H1 (cell line): ENCODE results near the gene PRRT2. TPM values are rescaled to one million over a fixed set of nuclear protein-coding genes. Genes with fewer than 3 reads are reported as not detected.

Experiments
- CHD2 ChIP-seq: IDR thresholded peaks from 2 replicates; pipeline ENCODE4 v1.6.1; 2012; ENCODE audit warnings: low read length, improper control_type of control experiment
- CHD7 ChIP-seq: fragments of 300-600 bp; sonication (generic); IDR thresholded peaks from 2 replicates; pipeline ENCODE4 v1.7.1; 2012; ENCODE audit warnings: low read length, moderate library complexity, mild to moderate bottlenecking, inconsistent platforms; ENCODE audit not compliant: insufficient replicate concordance
- JUN ChIP-seq: IDR thresholded peaks from 2 replicates; pipeline ENCODE4 v1.6.1; 2011; ENCODE audit warnings: low read depth, mild to moderate bottlenecking, improper control_type of control experiment, low read length
- JUND ChIP-seq: IDR thresholded peaks from 2 replicates; pipeline ENCODE4 v1.6.1; 2011; ENCODE audit warnings: mild to moderate bottlenecking, improper control_type of control experiment, low read length
- PHF8 ChIP-seq: fragments of 200-600 bp; sonication (generic); conservative IDR thresholded peaks from 2 replicates; pipeline ENCODE4 v1.7.1; 2012; ENCODE audit warnings: low read depth, mild to moderate bottlenecking, inconsistent platforms, low read length, moderate library complexity
- POLR2A ChIP-seq, 2 experiments: IDR thresholded peaks; 1 replicate in 1 of 2; 2 replicates in 1 of 2; pipeline ENCODE4 v1.6.1; 2011; ENCODE audit warnings: low read depth in 2 of 2, low read length in 2 of 2, mild to moderate bottlenecking in 2 of 2; ENCODE audit errors: control extremely low read depth in 1 of 2
- RBBP5 ChIP-seq: IDR thresholded peaks from 2 replicates; pipeline ENCODE4 v1.7.1; 2012; ENCODE audit warnings: low read depth, mild to moderate bottlenecking, inconsistent platforms, low read length, moderate library complexity, borderline replicate concordance
- SIRT6 ChIP-seq: IDR thresholded peaks from one replicate; pipeline ENCODE4 v1.7.1; 2012; ENCODE audit warnings: low read length, inconsistent platforms
- SIX5 ChIP-seq: IDR thresholded peaks from 2 replicates; pipeline ENCODE4 v1.6.1; 2011; ENCODE audit warnings: mild to moderate bottlenecking, low read depth, low read length
- SP1 ChIP-seq: IDR thresholded peaks from 2 replicates; pipeline ENCODE4 v1.6.1; 2011; ENCODE audit warnings: low read depth, low read length
- TCF12 ChIP-seq: IDR thresholded peaks from 2 replicates; pipeline ENCODE4 v1.6.1; 2011; ENCODE audit warnings: low read depth, mild to moderate bottlenecking, low read length
- USF2 ChIP-seq: IDR thresholded peaks from 2 replicates; pipeline ENCODE4 v1.6.1; 2011; ENCODE audit warnings: low read length, improper control_type of control experiment
- polyA plus RNA-seq, 7 experiments: library from polyadenylated mRNA; depleted of rRNA in 3 of 7; stranded (reverse) in 5 of 7; unstranded in 2 of 7; fragments of >200 nt in 5 of 7; fragments of 200-250 nt in 2 of 7; gene quantifications; 1 replicate in 5 of 7; 2 replicates in 1 of 7; 4 replicates in 1 of 7; pipeline versions ENCODE4 v1.2.1 to v1.2.3, GENCODE V29; 2011 to 2013; ENCODE audit warnings: missing spikeins in 2 of 7, mixed read lengths in 2 of 7
- total RNA-seq: library from RNA; stranded (reverse); fragmentation: NEBNext Ultra II Directional; extraction: Animal tissue kit (Norgen Biotek cat#: 25700); gene quantifications from 2 replicates; pipeline ENCODE4 v1.2.1, GENCODE V29; 2021

Gene PRRT2
- total and polyA plus RNA-seq, 2 of the 8 experiments (the other 6 are each of a cell fraction or from before 2014, with no cell fraction given): 12.8 to 32.6 TPM

GRCh38 chr16:29839822-29840221, 27.8 kb downstream of the PRRT2 start (continued):
- TF ChIP-seq CHD7: no peak
- TF ChIP-seq SP1: no peak
- no peak for TF ChIP-seq JUN
- TF ChIP-seq POLR2A (IDR thresholded peaks at IDR 0.05; ENCODE audit: control extremely low read depth in 1 of 2, low read depth in 2 of 2, low read length in 2 of 2): no peak
- no peak for TF ChIP-seq PHF8
- no peak for TF ChIP-seq CHD2
- no peak for TF ChIP-seq JUND
- no peak for TF ChIP-seq RBBP5
- TF ChIP-seq TCF12: no peak
- no peak for TF ChIP-seq SIRT6
- no peak for TF ChIP-seq USF2
- no peak for TF ChIP-seq SIX5
- TF ChIP-seq, all 59 proteins: peak for 0
